Mesothelial cell of epicardium (in vitro differentiated cells): ENCODE results near the gene ARHGAP6. TPM values are rescaled to one million over a fixed set of nuclear protein-coding genes. Genes with fewer than 3 reads are reported as not detected.

Source experiments
- DNase-seq, 2 experiments: peaks; one replicate each; pipeline ENCODE4 v3.0.0; 2021; ENCODE audit warnings: low spot score in 2 of 2; ENCODE audit not compliant: unreplicated experiment in 2 of 2
- H3K27ac Mint-ChIP-seq: 2 replicates; pipeline ENCODE4 v1.8.0; 2021; ENCODE audit warnings: mixed read lengths
- H3K27me3 Mint-ChIP-seq: 2 replicates; pipeline ENCODE4 v1.8.0; 2021; ENCODE audit warnings: low read depth, mixed read lengths
- H3K36me3 Mint-ChIP-seq: 2 replicates; pipeline ENCODE4 v1.8.0; 2021; ENCODE audit warnings: mixed read lengths
- H3K4me1 Mint-ChIP-seq: 2 replicates; pipeline ENCODE4 v1.8.0; 2021; ENCODE audit warnings: mixed read lengths
- H3K4me3 Mint-ChIP-seq: 2 replicates; pipeline ENCODE4 v1.8.0; 2021; ENCODE audit warnings: mild to moderate bottlenecking, moderate library complexity, mixed read lengths
- H3K9me3 Mint-ChIP-seq: 2 replicates; pipeline ENCODE4 v1.8.0; 2021; ENCODE audit warnings: mixed read lengths
- CTCF ChIP-seq: fragments of 200-600 bp; sonication (generic); IDR thresholded peaks from one replicate; pipeline ENCODE4 v1.5.0; 2021; ENCODE audit warnings: antibody characterized with exemption; ENCODE audit not compliant: unreplicated experiment
- total RNA-seq: library from RNA; stranded (reverse); gene quantifications from 3 replicates; pipeline ENCODE4 v1.2.1, GENCODE V29; 2021

ARHGAP6 gene
- total RNA-seq, 1 donor from 2014 or later: 5.3 TPM

DNA sequence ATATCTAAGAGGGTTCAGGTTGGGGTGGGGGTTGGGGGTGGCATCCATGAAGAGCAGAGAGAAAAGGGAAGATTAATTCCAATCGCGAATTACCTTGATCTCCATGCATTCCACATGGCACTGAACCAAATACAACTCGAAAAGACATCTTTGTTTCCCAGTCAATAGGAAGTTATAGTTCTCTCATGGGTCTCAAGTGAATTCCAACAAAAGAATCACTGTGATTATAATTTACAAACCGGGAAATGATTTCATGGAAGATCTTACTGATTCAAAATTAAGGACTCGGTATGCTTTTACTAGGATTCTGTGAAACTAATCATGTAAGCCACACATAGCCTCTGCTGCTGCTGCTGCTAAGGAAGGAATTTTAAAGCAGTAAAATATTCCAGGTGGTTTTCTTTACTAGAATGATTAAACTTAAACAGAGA is 399.1 kb downstream of the ARHGAP6 start:
- H3K36me3 Mint-ChIP-seq: no peaks in the 10 kb centered on the region
- H3K27ac Mint-ChIP-seq: no peak overlapping the region
- TF ChIP-seq CTCF: no peak
- peaks cover 14% of the 10 kb centered on the region for H3K4me1 Mint-ChIP-seq
- no peaks in the 10 kb centered on the region for H3K27me3 Mint-ChIP-seq
- no peak overlapping the region for H3K4me3 Mint-ChIP-seq
- DNase-seq: no peak
- peaks cover 19% of the 10 kb centered on the region for H3K9me3 Mint-ChIP-seq

GRCh38 chrX:11265352-11265751 is 400.4 kb downstream of the ARHGAP6 start:
- no peak overlapping the region for H3K4me3 Mint-ChIP-seq
- H3K36me3 Mint-ChIP-seq: no peaks in the 10 kb centered on the region
- no peak overlapping the region for H3K27ac Mint-ChIP-seq
- H3K4me1 Mint-ChIP-seq: peaks cover 14% of the 10 kb centered on the region
- no peak for DNase-seq
- no peak for TF ChIP-seq CTCF
- H3K9me3 Mint-ChIP-seq: peaks cover 16% of the 10 kb centered on the region
- H3K27me3 Mint-ChIP-seq: no peaks in the 10 kb centered on the region

DNA sequence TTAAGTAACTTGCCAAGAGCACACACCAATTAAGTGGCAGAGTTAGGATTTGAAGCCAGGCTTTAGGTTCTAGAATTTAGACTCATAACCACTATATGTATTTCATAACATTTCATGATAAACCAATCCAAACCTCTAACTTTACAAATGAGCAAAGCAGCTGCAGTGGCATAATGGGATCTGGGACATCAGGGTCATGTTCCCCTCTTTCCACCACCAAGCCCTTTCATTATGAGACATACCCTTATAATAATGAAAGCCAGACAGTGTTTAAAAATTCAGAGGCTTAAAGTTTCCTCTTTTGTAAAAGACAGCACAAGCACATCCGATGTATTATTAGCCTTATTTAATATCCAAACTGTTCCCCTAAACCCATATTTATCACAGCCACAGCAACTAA is 400.8 kb downstream of the ARHGAP6 start:
- Mint-ChIP-seq H3K4me1 (peaks cover 14% of the 10 kb centered on the region), H3K27ac (no peak overlapping the region), H3K9me3 (peaks cover 15% of the 10 kb centered on the region), H3K4me3 (no peak overlapping the region), H3K36me3 (no peaks in the 10 kb centered on the region), H3K27me3 (no peaks in the 10 kb centered on the region)
- no peak for DNase-seq
- TF ChIP-seq CTCF: no peak

DNA sequence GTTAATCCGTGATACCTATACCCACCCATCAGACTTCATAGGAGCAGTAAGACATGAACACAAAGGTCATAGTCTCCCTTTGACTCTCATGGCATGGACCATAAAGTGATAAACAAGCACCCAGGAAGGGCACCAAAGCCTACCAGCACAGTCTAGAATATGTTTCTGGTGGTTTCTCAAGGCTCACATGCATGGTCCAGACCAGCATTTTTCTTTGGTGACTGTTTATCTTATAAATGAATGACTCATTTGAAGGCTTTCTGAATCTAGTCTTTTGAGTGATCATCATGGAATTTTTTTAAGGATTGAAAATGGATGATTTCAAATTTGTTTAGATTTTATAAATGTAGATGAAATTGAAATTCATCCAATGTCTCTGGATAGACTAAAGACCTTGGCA is 404.5 kb downstream of the ARHGAP6 start:
- no peak for TF ChIP-seq CTCF
- Mint-ChIP-seq H3K4me3 (no peak overlapping the region), H3K9me3 (peaks cover 28% of the 10 kb centered on the region), H3K27ac (no peak overlapping the region), H3K27me3 (no peaks in the 10 kb centered on the region), H3K36me3 (no peaks in the 10 kb centered on the region), H3K4me1 (peaks cover 14% of the 10 kb centered on the region)
- no peak for DNase-seq

DNA sequence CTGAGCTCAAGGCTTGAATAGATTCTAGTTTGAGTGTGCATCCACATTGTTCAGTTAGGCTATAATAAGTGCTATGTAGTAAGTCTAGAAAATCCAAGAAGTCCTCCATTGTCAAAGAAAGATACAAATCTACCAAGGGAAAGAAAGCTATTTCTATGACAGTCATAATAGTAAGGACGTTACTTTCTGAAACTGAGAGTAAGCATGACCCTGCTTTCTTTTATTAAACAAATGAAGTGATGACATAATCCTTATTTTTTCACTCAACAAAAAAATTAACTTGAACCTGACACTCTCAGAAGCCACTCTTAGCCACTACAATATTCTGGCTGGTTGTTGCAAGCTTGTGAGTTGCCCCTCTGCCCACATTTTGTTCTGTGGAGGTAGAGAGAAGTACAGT is 406.3 kb downstream of the ARHGAP6 start:
- Mint-ChIP-seq H3K27ac (no peak overlapping the region), H3K4me3 (no peak overlapping the region), H3K27me3 (no peaks in the 10 kb centered on the region), H3K9me3 (peaks cover 32% of the 10 kb centered on the region), H3K36me3 (no peaks in the 10 kb centered on the region), H3K4me1 (peaks cover 6% of the 10 kb centered on the region)
- no peak for TF ChIP-seq CTCF
- no peak for DNase-seq

GRCh38 chrX:11257711-11258110 is 408.0 kb downstream of the ARHGAP6 start:
- Mint-ChIP-seq H3K36me3 (no peaks in the 10 kb centered on the region), H3K9me3 (peaks cover 32% of the 10 kb centered on the region), H3K27me3 (no peaks in the 10 kb centered on the region), H3K4me1 (peaks cover 8% of the 10 kb centered on the region), H3K27ac (no peak overlapping the region), H3K4me3 (no peak overlapping the region)
- no peak for TF ChIP-seq CTCF
- no peak for DNase-seq
